Neural cell (in vitro differentiated cells): ENCODE results near the gene EEPD1. TPM values are rescaled to one million over a fixed set of nuclear protein-coding genes. Genes with fewer than 3 reads are reported as not detected.

Source experiments
- H2AFZ ChIP-seq: fragments of 200-600, 300-800 bp; sonication (generic), shearing (Covaris generic); 2 replicates; pipeline ENCODE4 v1.6.0; 2014; ENCODE audit warnings: low read depth, mild to moderate bottlenecking, antibody characterized with exemption, low read length, moderate library complexity
- H3F3A ChIP-seq: fragments of 200-600 bp; shearing (Covaris generic); 2 replicates; pipeline ENCODE4 v1.6.1; 2016; ENCODE audit warnings: mild to moderate bottlenecking, moderate library complexity, mixed read lengths, antibody characterized with exemption, low read length; ENCODE audit not compliant: insufficient read depth, poor library complexity, severe bottlenecking
- H3K27ac ChIP-seq: fragments of 200-600, 300-800 bp; sonication (generic), shearing (Covaris generic); 2 replicates; pipeline ENCODE4 v1.5.1; 2014; ENCODE audit warnings: mild to moderate bottlenecking, low read length, moderate library complexity
- H3K27me3 ChIP-seq: fragments of 300-800, 200-600 bp; sonication (generic), shearing (Covaris generic); 2 replicates; pipeline ENCODE4 v1.6.0; 2014; ENCODE audit warnings: mild to moderate bottlenecking, low read depth, low read length, moderate library complexity; ENCODE audit not compliant: insufficient read depth
- H3K36me3 ChIP-seq: fragments of 300-800, 200-600 bp; sonication (generic), shearing (Covaris generic); 2 replicates; pipeline ENCODE4 v1.5.1; 2014; ENCODE audit warnings: mild to moderate bottlenecking, antibody characterized with exemption, low read length, moderate library complexity; ENCODE audit not compliant: insufficient read depth
- H3K4me2 ChIP-seq: fragments of 300-800, 200-600 bp; sonication (generic), shearing (Covaris generic); 2 replicates; pipeline ENCODE4 v1.6.0; 2014; ENCODE audit warnings: mild to moderate bottlenecking, low read length
- H3K4me3 ChIP-seq: fragments of 300-800, 200-600 bp; sonication (generic), shearing (Covaris generic); 2 replicates; pipeline ENCODE4 v1.5.1; 2014; ENCODE audit warnings: mild to moderate bottlenecking, low read length, moderate library complexity
- H3K79me2 ChIP-seq: fragments of 200-600 bp; shearing (Covaris generic); replicated peaks from 2 replicates; pipeline ENCODE4 v1.6.0; 2014; ENCODE audit warnings: mild to moderate bottlenecking, low read length, moderate library complexity; ENCODE audit not compliant: insufficient read depth
- H3K9ac ChIP-seq: fragments of 300-800, 200-600 bp; sonication (generic), shearing (Covaris generic); 2 replicates; pipeline ENCODE4 v1.6.1; 2016; ENCODE audit warnings: mild to moderate bottlenecking, low read length, mixed read lengths
- H3K9me2 ChIP-seq: fragments of 200-600 bp; shearing (Covaris generic); 2 replicates; pipeline ENCODE4 v1.6.1; 2016; ENCODE audit warnings: mild to moderate bottlenecking, low read length, mixed read lengths; ENCODE audit not compliant: insufficient read depth
- H3K9me3 ChIP-seq: fragments of 200-600, 300-800 bp; sonication (generic), shearing (Covaris generic); 2 replicates; pipeline ENCODE4 v1.6.1; 2016; ENCODE audit warnings: mild to moderate bottlenecking, mixed run types, low read length, moderate library complexity, mixed read lengths
- H4K20me1 ChIP-seq: fragments of 200-600 bp; shearing (Covaris generic); 2 replicates; pipeline ENCODE4 v1.6.1; 2016; ENCODE audit warnings: mild to moderate bottlenecking, mixed run types; ENCODE audit not compliant: insufficient read depth
- EP300 ChIP-seq: fragments of 450-650 bp; conservative IDR thresholded peaks from 2 replicates; pipeline ENCODE4 v1.6.1; 2014; ENCODE audit warnings: antibody characterized with exemption, mild to moderate bottlenecking, moderate library complexity; ENCODE audit not compliant: poor library complexity, severe bottlenecking
- EZH2 ChIP-seq: fragments of 200-600, 300-800 bp; shearing (Covaris generic), sonication (generic); IDR thresholded peaks from 2 replicates; pipeline ENCODE4 v1.6.1; 2014; ENCODE audit warnings: antibody characterized with exemption, low read length, borderline replicate concordance, mild to moderate bottlenecking; ENCODE audit not compliant: insufficient read depth, poor library complexity, severe bottlenecking
- MXI1 ChIP-seq: fragments of 450-650 bp; conservative IDR thresholded peaks from 2 replicates; pipeline ENCODE4 v1.6.1; 2014; ENCODE audit warnings: antibody characterized with exemption, mild to moderate bottlenecking; ENCODE audit not compliant: poor library complexity, severe bottlenecking
- POLR2AphosphoS5 ChIP-seq: IDR thresholded peaks from 2 replicates; pipeline ENCODE4 v1.6.1; 2012
- RAD21 ChIP-seq: fragments of 450-650 bp; conservative IDR thresholded peaks from 2 replicates; pipeline ENCODE4 v1.6.1; 2014; ENCODE audit warnings: antibody characterized with exemption, mild to moderate bottlenecking, moderate library complexity
- SMC3 ChIP-seq: fragments of 450-650 bp; conservative IDR thresholded peaks from 2 replicates; pipeline ENCODE4 v1.6.1; 2014; ENCODE audit warnings: antibody characterized with exemption, mild to moderate bottlenecking, moderate library complexity; ENCODE audit not compliant: poor library complexity
- TAF1 ChIP-seq: IDR thresholded peaks from 2 replicates; pipeline ENCODE4 v1.6.1; 2012; ENCODE audit warnings: low read depth
- polyA plus RNA-seq: library from polyadenylated mRNA; depleted of rRNA; stranded (reverse); fragments of >200 nt; gene quantifications from 2 replicates; pipeline ENCODE4 v1.2.3, GENCODE V29; 2014
- TF ChIP-seq, protein P1 (sequence below): fragments of 450-650 bp; IDR thresholded peaks from 2 replicates; pipeline ENCODE4 v1.5.1; 2014; ENCODE audit warnings: antibody characterized with exemption, mild to moderate bottlenecking, moderate library complexity; ENCODE audit not compliant: poor library complexity, severe bottlenecking
- TF ChIP-seq, protein P2 (sequence below): IDR thresholded peaks from 2 replicates; pipeline ENCODE4 v1.6.1; 2012; ENCODE audit warnings: borderline replicate concordance

EEPD1 gene
- polyA plus RNA-seq, 1 donor from 2014 or later: 4.2 TPM

DNA sequence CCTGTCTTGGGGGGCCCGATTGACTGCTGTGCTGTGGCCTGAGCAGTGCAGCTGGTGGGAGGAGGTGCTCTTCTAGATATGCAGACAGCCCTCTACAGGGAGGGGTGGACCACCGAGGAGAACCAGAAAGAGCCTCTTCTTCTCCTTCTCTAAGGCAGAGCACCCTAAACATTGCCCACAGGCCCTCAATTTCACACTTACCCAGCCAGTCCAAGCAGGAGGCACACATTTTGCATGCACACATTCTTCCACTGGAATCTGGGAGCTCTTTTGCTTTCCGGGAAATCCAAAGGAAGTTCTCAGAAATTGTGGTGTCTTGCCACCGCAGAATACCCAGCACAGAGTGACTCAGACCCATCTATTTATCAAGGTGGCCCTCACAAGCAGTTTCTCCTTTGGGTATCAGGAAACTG, 45.8 kb downstream of the EEPD1 start:
- Histone ChIP-seq H3K36me3 (no peaks in the 10 kb centered on the region), H3F3A (peaks cover 3% of the 10 kb centered on the region), H4K20me1 (no peaks in the 10 kb centered on the region), H3K9me3 (no peaks in the 10 kb centered on the region), H3K79me2 (no peaks in the 10 kb centered on the region), H2AFZ (no peak overlapping the region), H3K9me2 (no peaks in the 10 kb centered on the region), H3K4me3 (no peak overlapping the region), H3K4me2 (no peak overlapping the region), H3K27me3 (no peaks in the 10 kb centered on the region), H3K27ac (no peak overlapping the region), H3K9ac (no peak overlapping the region)
- TF ChIP-seq EP300: no peak
- no peak for TF ChIP-seq TAF1
- TF ChIP-seq RAD21: no peak

DNA sequence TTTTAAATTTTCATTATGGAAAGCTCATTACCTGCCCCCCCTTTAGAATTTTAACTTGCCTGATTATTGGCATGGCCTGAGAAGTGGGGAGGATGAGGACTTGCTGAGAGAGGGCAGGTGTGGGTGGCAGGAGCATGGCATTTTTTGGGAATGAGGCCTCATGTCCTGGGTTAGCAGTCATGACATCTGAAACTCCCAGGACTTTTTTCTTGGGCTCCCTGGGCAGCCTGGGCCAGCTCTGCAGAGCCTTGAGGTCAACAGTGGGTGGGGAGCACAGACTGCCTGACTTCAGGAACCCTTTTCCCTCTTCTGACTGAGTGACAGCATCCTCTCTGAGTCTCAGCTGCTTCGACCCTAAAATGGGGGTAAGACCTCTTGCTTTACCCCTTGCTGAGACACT, 46.3 kb downstream of the EEPD1 start:
- Histone ChIP-seq H3K4me2 (no peak overlapping the region), H4K20me1 (no peaks in the 10 kb centered on the region), H2AFZ (no peak overlapping the region), H3K27ac (no peak overlapping the region), H3K9ac (no peak overlapping the region), H3K4me3 (no peak overlapping the region), H3K79me2 (no peaks in the 10 kb centered on the region), H3F3A (peaks cover 3% of the 10 kb centered on the region), H3K36me3 (no peaks in the 10 kb centered on the region), H3K9me2 (no peaks in the 10 kb centered on the region), H3K27me3 (no peaks in the 10 kb centered on the region), H3K9me3 (no peaks in the 10 kb centered on the region)
- TF ChIP-seq EP300 (no peak), RAD21 (no peak), EZH2 (no peak), SMC3 (no peak), MXI1 (no peak), TAF1 (no peak), POLR2AphosphoS5 (no peak)
- TF ChIP-seq, protein P1, sequence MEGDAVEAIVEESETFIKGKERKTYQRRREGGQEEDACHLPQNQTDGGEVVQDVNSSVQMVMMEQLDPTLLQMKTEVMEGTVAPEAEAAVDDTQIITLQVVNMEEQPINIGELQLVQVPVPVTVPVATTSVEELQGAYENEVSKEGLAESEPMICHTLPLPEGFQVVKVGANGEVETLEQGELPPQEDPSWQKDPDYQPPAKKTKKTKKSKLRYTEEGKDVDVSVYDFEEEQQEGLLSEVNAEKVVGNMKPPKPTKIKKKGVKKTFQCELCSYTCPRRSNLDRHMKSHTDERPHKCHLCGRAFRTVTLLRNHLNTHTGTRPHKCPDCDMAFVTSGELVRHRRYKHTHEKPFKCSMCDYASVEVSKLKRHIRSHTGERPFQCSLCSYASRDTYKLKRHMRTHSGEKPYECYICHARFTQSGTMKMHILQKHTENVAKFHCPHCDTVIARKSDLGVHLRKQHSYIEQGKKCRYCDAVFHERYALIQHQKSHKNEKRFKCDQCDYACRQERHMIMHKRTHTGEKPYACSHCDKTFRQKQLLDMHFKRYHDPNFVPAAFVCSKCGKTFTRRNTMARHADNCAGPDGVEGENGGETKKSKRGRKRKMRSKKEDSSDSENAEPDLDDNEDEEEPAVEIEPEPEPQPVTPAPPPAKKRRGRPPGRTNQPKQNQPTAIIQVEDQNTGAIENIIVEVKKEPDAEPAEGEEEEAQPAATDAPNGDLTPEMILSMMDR: no peak

DNA sequence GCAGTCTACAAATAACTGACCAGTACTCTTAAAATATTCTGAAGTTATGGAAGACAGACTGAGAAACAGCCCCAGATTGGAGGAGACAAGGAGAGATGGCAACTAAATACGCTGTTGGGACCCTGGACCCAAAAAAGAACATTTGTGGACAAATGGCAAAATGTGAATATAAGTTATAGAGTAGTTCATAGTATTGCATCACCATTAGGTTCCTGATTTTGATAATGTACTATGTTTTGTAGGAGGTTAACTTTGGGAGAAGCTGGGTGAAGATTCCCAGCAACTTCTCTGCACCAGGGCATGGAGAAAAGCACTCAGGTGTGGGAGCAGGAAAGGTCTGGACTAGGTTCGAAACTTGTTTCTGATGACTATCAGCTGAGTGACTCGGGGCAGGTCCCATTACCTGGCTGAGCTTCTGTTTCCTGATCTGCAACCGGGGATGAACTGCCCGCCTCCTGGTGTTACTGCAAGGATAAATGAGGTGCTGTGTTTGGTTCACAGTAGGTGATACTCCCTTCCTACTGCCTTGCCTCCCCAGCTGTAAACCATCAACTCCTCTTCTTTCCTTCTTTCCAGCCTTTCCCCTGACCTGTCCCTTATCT, 48.2 kb downstream of the EEPD1 start:
- no peak overlapping the region for H3K9ac ChIP-seq
- H3K9me2 ChIP-seq: no peaks in the 10 kb centered on the region
- H3K79me2 ChIP-seq: no peaks in the 10 kb centered on the region
- H3K27ac ChIP-seq: no peak overlapping the region
- no peak overlapping the region for H3K4me3 ChIP-seq
- no peak overlapping the region for H3K4me2 ChIP-seq
- H2AFZ ChIP-seq: no peak overlapping the region
- peaks cover 3% of the 10 kb centered on the region for H3F3A ChIP-seq
- no peaks in the 10 kb centered on the region for H3K36me3 ChIP-seq
- no peaks in the 10 kb centered on the region for H3K9me3 ChIP-seq
- H4K20me1 ChIP-seq: no peaks in the 10 kb centered on the region
- H3K27me3 ChIP-seq: no peaks in the 10 kb centered on the region
- TF ChIP-seq MXI1 (no peak), SMC3 (no peak), EZH2 (no peak), POLR2AphosphoS5 (no peak), TAF1 (no peak)
- TF ChIP-seq, protein P2, sequence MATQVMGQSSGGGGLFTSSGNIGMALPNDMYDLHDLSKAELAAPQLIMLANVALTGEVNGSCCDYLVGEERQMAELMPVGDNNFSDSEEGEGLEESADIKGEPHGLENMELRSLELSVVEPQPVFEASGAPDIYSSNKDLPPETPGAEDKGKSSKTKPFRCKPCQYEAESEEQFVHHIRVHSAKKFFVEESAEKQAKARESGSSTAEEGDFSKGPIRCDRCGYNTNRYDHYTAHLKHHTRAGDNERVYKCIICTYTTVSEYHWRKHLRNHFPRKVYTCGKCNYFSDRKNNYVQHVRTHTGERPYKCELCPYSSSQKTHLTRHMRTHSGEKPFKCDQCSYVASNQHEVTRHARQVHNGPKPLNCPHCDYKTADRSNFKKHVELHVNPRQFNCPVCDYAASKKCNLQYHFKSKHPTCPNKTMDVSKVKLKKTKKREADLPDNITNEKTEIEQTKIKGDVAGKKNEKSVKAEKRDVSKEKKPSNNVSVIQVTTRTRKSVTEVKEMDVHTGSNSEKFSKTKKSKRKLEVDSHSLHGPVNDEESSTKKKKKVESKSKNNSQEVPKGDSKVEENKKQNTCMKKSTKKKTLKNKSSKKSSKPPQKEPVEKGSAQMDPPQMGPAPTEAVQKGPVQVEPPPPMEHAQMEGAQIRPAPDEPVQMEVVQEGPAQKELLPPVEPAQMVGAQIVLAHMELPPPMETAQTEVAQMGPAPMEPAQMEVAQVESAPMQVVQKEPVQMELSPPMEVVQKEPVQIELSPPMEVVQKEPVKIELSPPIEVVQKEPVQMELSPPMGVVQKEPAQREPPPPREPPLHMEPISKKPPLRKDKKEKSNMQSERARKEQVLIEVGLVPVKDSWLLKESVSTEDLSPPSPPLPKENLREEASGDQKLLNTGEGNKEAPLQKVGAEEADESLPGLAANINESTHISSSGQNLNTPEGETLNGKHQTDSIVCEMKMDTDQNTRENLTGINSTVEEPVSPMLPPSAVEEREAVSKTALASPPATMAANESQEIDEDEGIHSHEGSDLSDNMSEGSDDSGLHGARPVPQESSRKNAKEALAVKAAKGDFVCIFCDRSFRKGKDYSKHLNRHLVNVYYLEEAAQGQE: no peak
